A673 (cell line): ENCODE data around the gene LPCAT1. TPM values are rescaled to one million over a fixed set of nuclear protein-coding genes. Genes with fewer than 3 reads are reported as not detected.

ENCODE experiments used
- BruUV-seq: library from RNA; stranded (reverse); fragments of 400-500 nt; replicated peaks from 2 replicates; lab custom pipeline; 2021; lab: Mats Ljungman, UMichigan
- CTCF ChIA-PET: fragments of 300-600 bp; sonication (Branson Sonifier 250); formaldehyde crosslinking; loops from one replicate; lab custom pipeline; 2022; ENCODE audit warnings: antibody characterized with exemption; lab: Charles Lee
- POLR2A ChIA-PET: fragments of 300-600 bp; sonication (Branson Sonifier 250); formaldehyde crosslinking; loops from one replicate; lab custom pipeline; 2022; ENCODE audit warnings: antibody characterized with exemption; ENCODE audit not compliant: low non-redundant PET; lab: Charles Lee
- DNase-seq: peaks from one replicate; pipeline ENCODE4 v3.0.0-alpha.2; 2015; ENCODE audit warnings: low spot score
- H3K27ac ChIP-seq: fragments of 200-600 bp; sonication (generic); 2 replicates; pipeline ENCODE4 v1.5.1; 2016; ENCODE audit warnings: mixed run types, low read depth, mild to moderate bottlenecking, mixed read lengths, antibody characterized with exemption, low read length; ENCODE audit not compliant: poor library complexity, severe bottlenecking
- H3K27me3 ChIP-seq: fragments of 200-600 bp; sonication (generic); replicated peaks from 2 replicates; pipeline ENCODE4 v1.6.1; 2017; ENCODE audit warnings: mixed run types, low read depth, mild to moderate bottlenecking, mixed read lengths, antibody characterized with exemption, low read length; ENCODE audit not compliant: insufficient read depth, poor library complexity
- H3K36me3 ChIP-seq: fragments of 200-600 bp; sonication (generic); 2 replicates; pipeline ENCODE4 v1.6.1; 2016; ENCODE audit warnings: mixed run types, mild to moderate bottlenecking, mixed read lengths, antibody characterized with exemption, low read length; ENCODE audit not compliant: insufficient read depth, poor library complexity, severe bottlenecking
- H3K4me1 ChIP-seq: fragments of 200-600 bp; sonication (generic); 2 replicates; pipeline ENCODE4 v1.6.1; 2017; ENCODE audit warnings: mixed run types, mild to moderate bottlenecking, mixed read lengths, antibody characterized with exemption, low read length; ENCODE audit not compliant: insufficient read depth, poor library complexity, severe bottlenecking
- H3K4me3 ChIP-seq: fragments of 200-600 bp; sonication (generic); 2 replicates; pipeline ENCODE4 v1.5.1; 2016; ENCODE audit warnings: low read depth, mixed run types, mild to moderate bottlenecking, mixed read lengths, low read length; ENCODE audit not compliant: poor library complexity, severe bottlenecking
- H3K9me3 ChIP-seq: fragments of 200-600 bp; sonication (generic); 2 replicates; pipeline ENCODE4 v1.6.1; 2016; ENCODE audit warnings: mixed run types, low read depth, mild to moderate bottlenecking, mixed read lengths, antibody characterized with exemption, low read length; ENCODE audit not compliant: poor library complexity, severe bottlenecking
- CTCF ChIP-seq: fragments of 300-800, 200-600 bp; sonication (generic); conservative IDR thresholded peaks from 2 replicates; pipeline ENCODE4 v1.5.1; 2017; ENCODE audit warnings: low read depth, mild to moderate bottlenecking, antibody characterized with exemption, low read length, moderate library complexity, mixed read lengths
- EZH2 ChIP-seq: fragments of 200-600 bp; sonication (generic); IDR thresholded peaks from 2 replicates; pipeline ENCODE4 v1.6.1; 2017; ENCODE audit warnings: borderline replicate concordance, low read depth, mild to moderate bottlenecking, mixed read lengths, antibody characterized with exemption, low read length; ENCODE audit not compliant: poor library complexity, severe bottlenecking
- intact Hi-C: fragments of 100-400 bp; cut with micrococcal nuclease; formaldehyde crosslinking; loops from one replicate; pipeline ENCODE4 v1.10.0; 2022; ENCODE audit not compliant: unreplicated experiment
- total RNA-seq: library from RNA; stranded (reverse); gene quantifications from 2 replicates; pipeline ENCODE4 v1.2.3, GENCODE V29; 2021

Gene LPCAT1
- total RNA-seq, 1 experiment from 2014 or later = 97.3 TPM

GRCh38 chr5:1437226-1437829 lies 86.4 kb downstream of the LPCAT1 start:
- DNase-seq = no peak
- ChIA-PET CTCF (no interaction called here), POLR2A (no interaction called here)
- no peak for TF ChIP-seq EZH2
- no peak for TF ChIP-seq CTCF
- no peaks in the 10 kb centered on the region for H3K4me1 ChIP-seq
- no peak overlapping the region for H3K27ac ChIP-seq
- H3K9me3 ChIP-seq = no peaks in the 10 kb centered on the region
- H3K4me3 ChIP-seq = no peak overlapping the region
- intact Hi-C loops = no loop called here
- H3K36me3 ChIP-seq = no peaks in the 10 kb centered on the region
- BruUV-seq = no TSS peak
- peaks cover 30% of the 10 kb centered on the region for H3K27me3 ChIP-seq

GRCh38 chr5:1436681-1437080 lies 87.1 kb downstream of the LPCAT1 start:
- H3K27ac ChIP-seq = no peak overlapping the region
- peaks cover 24% of the 10 kb centered on the region for H3K27me3 ChIP-seq
- H3K4me1 ChIP-seq = no peaks in the 10 kb centered on the region
- no peaks in the 10 kb centered on the region for H3K36me3 ChIP-seq
- ChIA-PET CTCF (no interaction called here), POLR2A (no interaction called here)
- intact Hi-C loops = no loop called here
- H3K9me3 ChIP-seq = no peaks in the 10 kb centered on the region
- DNase-seq = no peak
- TF ChIP-seq CTCF = no peak
- no peak for TF ChIP-seq EZH2
- H3K4me3 ChIP-seq = no peak overlapping the region
- no TSS peak for BruUV-seq

- H3K9me3 ChIP-seq = no peaks in the 10 kb centered on the region
- no peak overlapping the region for H3K4me3 ChIP-seq
- intact Hi-C loops = no loop called here
- peaks cover 18% of the 10 kb centered on the region for H3K27me3 ChIP-seq
- POLR2A ChIA-PET = no interaction called here
- DNase-seq = no peak
- H3K4me1 ChIP-seq = no peaks in the 10 kb centered on the region
- no peak for TF ChIP-seq EZH2
- no peak for TF ChIP-seq CTCF
- no TSS peak for BruUV-seq
- CTCF ChIA-PET = no interaction called here
- no peak overlapping the region for H3K27ac ChIP-seq
- H3K36me3 ChIP-seq = no peaks in the 10 kb centered on the region
Measured at GRCh38 chr5:1436036-1436435, 87.7 kb downstream of the LPCAT1 start.
